GM12872 (cell line): ENCODE results near the gene NUP37.

Experiments
- CTCF ChIP-seq: IDR thresholded peaks from 3 replicates; pipeline ENCODE4 v1.5.1; 2011; ENCODE audit warnings: low read depth, mild to moderate bottlenecking, low read length, moderate library complexity; ENCODE audit not compliant: insufficient read depth

NUP37 gene

GRCh38 chr12:102023343-102023930 lies 96.5 kb downstream of the NUP37 start:
- TF ChIP-seq CTCF, result no peak
